C4-2B (cell line): ENCODE data around the gene TMEM205.

Source experiments
- ZFX ChIP-seq: fragments of 450-650 bp; IDR thresholded peaks from 2 replicates; pipeline ENCODE4 v1.6.1; 2017
- TF ChIP-seq, protein P1 (sequence below): fragments of 450-650 bp; conservative IDR thresholded peaks from 2 replicates; pipeline ENCODE4 v1.5.1; 2017; ENCODE audit warnings: mild to moderate bottlenecking

DNA sequence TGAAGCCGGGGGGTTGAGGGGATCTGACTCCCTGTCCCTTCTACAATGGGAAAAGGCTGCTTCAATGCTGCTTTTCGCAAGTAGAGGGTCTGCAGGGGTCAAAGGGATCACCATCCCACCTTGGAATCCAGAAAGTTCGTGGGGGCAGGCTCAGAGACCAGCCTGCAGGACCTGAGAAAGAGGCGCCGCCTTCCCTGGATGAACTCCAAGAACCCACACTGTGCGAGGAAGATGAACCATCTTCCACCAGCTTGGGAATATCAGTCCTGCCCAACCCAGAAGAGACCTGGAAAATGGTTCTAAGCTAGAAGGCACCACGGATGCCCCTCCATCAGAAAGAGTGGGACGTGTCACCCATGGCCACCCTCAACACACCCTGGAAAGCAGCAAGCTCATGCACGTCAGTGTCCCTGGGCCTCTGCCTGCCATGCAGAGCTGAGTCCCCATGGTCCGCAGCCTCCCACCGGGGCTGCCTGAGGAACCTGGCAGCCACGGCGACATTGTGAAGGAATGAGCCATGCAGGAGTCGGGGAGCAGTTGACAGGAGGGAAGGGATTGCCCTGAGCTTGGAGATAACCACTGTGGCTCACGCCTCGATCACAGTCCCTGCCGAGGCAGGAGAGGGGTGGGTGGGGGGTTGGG lies 21.2 kb downstream of the TMEM205 start:
- TF ChIP-seq, protein P1, sequence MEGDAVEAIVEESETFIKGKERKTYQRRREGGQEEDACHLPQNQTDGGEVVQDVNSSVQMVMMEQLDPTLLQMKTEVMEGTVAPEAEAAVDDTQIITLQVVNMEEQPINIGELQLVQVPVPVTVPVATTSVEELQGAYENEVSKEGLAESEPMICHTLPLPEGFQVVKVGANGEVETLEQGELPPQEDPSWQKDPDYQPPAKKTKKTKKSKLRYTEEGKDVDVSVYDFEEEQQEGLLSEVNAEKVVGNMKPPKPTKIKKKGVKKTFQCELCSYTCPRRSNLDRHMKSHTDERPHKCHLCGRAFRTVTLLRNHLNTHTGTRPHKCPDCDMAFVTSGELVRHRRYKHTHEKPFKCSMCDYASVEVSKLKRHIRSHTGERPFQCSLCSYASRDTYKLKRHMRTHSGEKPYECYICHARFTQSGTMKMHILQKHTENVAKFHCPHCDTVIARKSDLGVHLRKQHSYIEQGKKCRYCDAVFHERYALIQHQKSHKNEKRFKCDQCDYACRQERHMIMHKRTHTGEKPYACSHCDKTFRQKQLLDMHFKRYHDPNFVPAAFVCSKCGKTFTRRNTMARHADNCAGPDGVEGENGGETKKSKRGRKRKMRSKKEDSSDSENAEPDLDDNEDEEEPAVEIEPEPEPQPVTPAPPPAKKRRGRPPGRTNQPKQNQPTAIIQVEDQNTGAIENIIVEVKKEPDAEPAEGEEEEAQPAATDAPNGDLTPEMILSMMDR = no peak
- no peak for TF ChIP-seq ZFX
